NCI-H2029 (cell line): ENCODE data around the gene ADA.

ENCODE experiments used
- DNase-seq: peaks from one replicate; lab custom pipeline; 2025; lab: John Stamatoyannopoulos, UW

Gene ADA

GRCh38 chr20:44580581-44581268 lies 70.8 kb downstream of the ADA start:
- DNase-seq: no peak

DNA sequence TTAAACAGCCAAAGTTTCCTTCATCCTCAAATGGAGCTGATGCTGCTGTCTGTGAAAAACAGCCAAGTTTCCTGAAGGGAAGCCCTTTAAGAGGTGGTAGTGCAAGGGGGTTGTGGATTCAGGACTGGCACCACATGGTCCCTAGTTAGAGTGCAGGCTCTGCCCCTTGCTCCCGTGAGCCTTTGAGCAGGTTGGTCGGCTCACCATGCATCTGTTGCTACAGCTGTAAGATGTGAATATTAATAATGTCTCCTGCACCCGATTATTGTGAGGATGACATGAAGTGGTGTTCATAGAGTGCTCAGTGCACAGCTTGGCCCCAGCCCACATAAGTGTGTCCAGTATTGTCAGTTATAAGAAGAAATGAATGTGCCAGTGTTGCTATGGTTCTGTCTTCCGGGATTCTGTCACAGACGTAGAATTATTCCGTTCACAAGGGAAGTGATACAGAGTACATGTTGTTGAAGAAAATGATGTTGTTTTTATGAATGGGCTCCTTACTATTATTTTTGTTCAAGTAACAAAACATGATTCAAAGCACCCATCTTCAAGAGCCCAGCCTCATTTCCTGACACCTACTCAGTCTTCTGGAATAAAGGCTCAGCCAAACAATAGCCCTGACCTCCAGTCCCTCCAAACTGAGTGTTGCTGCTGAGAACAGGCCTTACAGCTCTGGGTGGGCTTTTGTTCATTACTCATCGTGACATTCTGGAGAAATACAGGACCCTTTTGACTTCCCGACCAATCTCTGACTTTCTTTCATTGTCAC lies 72.0 kb downstream of the ADA start:
- DNase-seq: no peak

DNA sequence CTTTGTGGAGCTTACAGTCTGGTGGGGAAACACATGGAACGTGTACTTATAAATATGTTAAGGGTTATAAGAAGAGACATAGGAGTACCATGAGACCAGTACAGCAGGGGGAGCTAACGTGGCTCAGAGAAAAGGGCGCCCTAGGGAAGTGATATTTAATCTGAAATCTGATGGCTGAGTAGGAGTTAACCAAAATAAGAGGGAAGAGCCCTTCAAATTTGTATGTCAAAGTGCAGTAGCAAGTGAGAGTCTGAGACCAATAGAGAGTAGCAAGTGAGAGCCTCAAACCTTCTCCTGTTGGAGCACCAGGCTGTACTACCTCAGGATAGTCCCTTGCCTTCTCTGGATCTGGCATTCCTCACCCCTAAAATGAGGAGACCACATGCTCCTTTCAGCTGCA lies 75.2 kb downstream of the ADA start:
- peak; percentile 5 for DNase-seq

- DNase-seq: no peak
Measured at GRCh38 chr20:44574372-44574771, 77.1 kb downstream of the ADA start.

DNA sequence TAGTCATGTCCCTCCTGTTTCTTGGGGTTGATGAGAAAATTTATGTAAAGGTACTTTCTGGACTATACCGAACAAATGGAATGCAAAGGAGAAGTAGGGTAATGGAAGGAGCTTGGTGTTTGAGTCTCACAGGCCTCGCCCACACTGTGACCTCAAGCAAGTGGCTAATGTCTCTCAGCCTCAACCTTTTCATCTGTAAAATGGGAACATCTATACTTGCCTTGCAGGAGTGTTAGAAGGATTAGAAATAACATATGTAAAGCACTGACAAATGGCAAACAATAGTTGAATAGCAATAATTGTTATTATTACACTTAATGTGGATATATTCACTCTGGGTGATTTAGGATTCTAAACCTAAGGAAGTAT lies 78.0 kb downstream of the ADA start:
- DNase-seq: no peak

DNA sequence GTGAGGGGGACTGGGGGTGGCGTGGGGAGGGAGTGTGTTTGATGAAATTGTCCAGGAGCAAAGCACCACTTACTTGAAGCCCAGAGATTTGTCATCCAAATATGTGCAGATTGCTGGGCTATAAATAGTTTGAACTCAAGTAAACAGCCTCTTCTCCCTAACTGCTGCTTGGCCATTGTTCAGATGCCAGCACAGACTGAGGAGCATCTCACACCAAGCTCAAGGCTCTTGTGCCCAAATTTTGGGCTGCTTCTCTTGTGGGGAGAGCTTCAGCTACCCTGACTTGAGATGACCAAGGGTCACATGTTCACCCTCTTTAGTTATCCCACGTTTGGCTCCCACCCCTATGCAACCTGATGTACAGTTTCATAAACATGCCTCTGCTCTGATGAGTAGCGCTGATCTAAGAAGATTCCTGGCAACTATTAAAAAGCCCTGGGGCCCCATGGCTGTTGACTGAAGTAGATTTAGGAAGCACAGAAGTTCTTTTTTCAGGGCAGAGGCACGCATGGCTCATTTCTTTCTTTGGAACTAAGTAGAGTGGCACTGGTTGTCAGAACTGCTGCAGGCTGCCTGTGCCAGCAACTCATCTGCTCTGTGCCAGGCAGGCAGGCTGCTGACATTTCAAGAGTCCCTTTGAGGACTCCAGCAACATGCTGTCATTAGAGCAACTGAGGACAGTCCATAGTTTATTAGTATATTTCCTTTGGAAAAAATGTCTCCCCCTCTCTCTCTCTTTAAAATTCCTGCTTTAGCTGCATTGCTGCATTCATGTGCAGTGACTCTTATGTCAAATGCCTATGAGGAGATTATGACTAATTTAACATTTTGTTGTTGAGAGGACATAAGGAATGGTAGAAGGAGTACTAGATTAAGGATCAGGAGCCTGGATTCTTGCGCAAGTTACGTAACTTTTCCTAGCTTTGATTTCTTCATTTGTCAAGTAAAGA lies 78.7 kb downstream of the ADA start:
- no peak for DNase-seq

- no peak for DNase-seq
Measured at GRCh38 chr20:44571362-44571988, 80.0 kb downstream of the ADA start.

- DNase-seq: no peak
Measured at GRCh38 chr20:44570367-44570766, 81.1 kb downstream of the ADA start.
